Left lung (tissue), 10 donors: ENCODE results near the gene RAP1B. TPM values are rescaled to one million over a fixed set of nuclear protein-coding genes. Genes with fewer than 3 reads are reported as not detected.

Experiments
- ATAC-seq: fragments of 200-7000 bp; cut with Tn5 transposase; one replicate; pipeline ENCODE4 v1.9.1; 2020; ENCODE audit warnings: moderate library complexity
- DNase-seq, 4 donors: peaks; one replicate each; pipeline ENCODE4 v3.0.0-alpha.2; 2013 to 2020
- H3K27ac ChIP-seq, 2 donors: fragments of 200-600 bp; sonication (generic) in 1 of 2; one replicate each; pipeline versions ENCODE4 v1.5.0 to v1.8.0; 2020 to 2021
- H3K27me3 ChIP-seq, 2 donors: fragments of 200-600 bp; sonication (generic) in 1 of 2; one replicate each; pipeline versions ENCODE4 v1.5.0 to v1.8.0; 2020 to 2021
- H3K36me3 ChIP-seq, 2 donors: fragments of 200-600 bp; sonication (generic) in 1 of 2; one replicate each; pipeline versions ENCODE4 v1.5.0 to v1.8.0; 2020 to 2021
- H3K4me1 ChIP-seq, 2 donors: fragments of 200-600 bp; one replicate each; pipeline ENCODE4 v1.8.0; 2021
- H3K4me3 ChIP-seq, 2 donors: fragments of 200-600 bp; sonication (generic) in 1 of 2; one replicate each; pipeline versions ENCODE4 v1.5.0 to v1.8.0; 2020 to 2021; ENCODE audit warnings: mild to moderate bottlenecking in 1 of 2
- H3K9me3 ChIP-seq, 2 donors: fragments of 200-600 bp; sonication (generic) in 1 of 2; one replicate each; pipeline versions ENCODE4 v1.5.0 to v1.8.0; 2020 to 2021
- intact Hi-C, 2 donors: fragments of 100-400 bp; cut with DNase I; formaldehyde crosslinking; loops; one replicate each; pipeline versions ENCODE4 v1.11.2 to v1.14.2; 2022
- polyA plus RNA-seq, 6 donors: library from polyadenylated mRNA; unstranded; fragments of 120-200 nt; gene quantifications; one replicate each; pipeline ENCODE4 v1.2.1, GENCODE V29; 2013; ENCODE audit not compliant: insufficient read length in 6 of 6
- total RNA-seq, 2 donors: library from RNA; stranded (reverse); fragmentation: NEBNext Ultra II Directional; extraction: Animal tissue kit (Norgen Biotek cat#: 25700); gene quantifications; one replicate each; pipeline ENCODE4 v1.2.1, GENCODE V29; 2021
- TF ChIP-seq, protein P1 (sequence below), 2 donors: fragments of 200-600 bp; sonication (generic) in 1 of 2; IDR thresholded peaks; one replicate each; pipeline versions ENCODE4 v1.5.0 to v1.8.0; 2021; ENCODE audit warnings: antibody characterized with exemption in 2 of 2
- donor health status: DM: no; HTN: yes; CAD: no.
- donor health status: DM: no; HTN: no; CAD: no.

Gene RAP1B
- total and polyA plus RNA-seq, 8 donors: 137 to 211 (median 183) TPM

GRCh38 chr12:68589194-68589593, 21.5 kb upstream of the RAP1B start:
- Histone ChIP-seq H3K27me3 (no peaks in the 10 kb centered on the region), H3K9me3 (peaks cover 0 to 36% of the 10 kb centered on the region in 2 donors), H3K36me3 (no peaks in the 10 kb centered on the region), H3K4me3 (no peak overlapping the region), H3K4me1 (no peaks in the 10 kb centered on the region), H3K27ac (no peak overlapping the region)
- no peak for ATAC-seq
- TF ChIP-seq, protein P1, sequence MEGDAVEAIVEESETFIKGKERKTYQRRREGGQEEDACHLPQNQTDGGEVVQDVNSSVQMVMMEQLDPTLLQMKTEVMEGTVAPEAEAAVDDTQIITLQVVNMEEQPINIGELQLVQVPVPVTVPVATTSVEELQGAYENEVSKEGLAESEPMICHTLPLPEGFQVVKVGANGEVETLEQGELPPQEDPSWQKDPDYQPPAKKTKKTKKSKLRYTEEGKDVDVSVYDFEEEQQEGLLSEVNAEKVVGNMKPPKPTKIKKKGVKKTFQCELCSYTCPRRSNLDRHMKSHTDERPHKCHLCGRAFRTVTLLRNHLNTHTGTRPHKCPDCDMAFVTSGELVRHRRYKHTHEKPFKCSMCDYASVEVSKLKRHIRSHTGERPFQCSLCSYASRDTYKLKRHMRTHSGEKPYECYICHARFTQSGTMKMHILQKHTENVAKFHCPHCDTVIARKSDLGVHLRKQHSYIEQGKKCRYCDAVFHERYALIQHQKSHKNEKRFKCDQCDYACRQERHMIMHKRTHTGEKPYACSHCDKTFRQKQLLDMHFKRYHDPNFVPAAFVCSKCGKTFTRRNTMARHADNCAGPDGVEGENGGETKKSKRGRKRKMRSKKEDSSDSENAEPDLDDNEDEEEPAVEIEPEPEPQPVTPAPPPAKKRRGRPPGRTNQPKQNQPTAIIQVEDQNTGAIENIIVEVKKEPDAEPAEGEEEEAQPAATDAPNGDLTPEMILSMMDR (IDR thresholded peaks at IDR 0.05): no peak
- DNase-seq: no peak
- intact Hi-C loops: no loop called here

- intact Hi-C loops: no loop called here
- H3K4me3 ChIP-seq: no peak overlapping the region
- no peaks in the 10 kb centered on the region for H3K4me1 ChIP-seq
- no peaks in the 10 kb centered on the region for H3K36me3 ChIP-seq
- H3K27ac ChIP-seq: no peak overlapping the region
- peaks cover 0 to 36% of the 10 kb centered on the region in 2 donors for H3K9me3 ChIP-seq
- DNase-seq (no peak), ATAC-seq (no peak)
- TF ChIP-seq, protein P1 (IDR thresholded peaks at IDR 0.05): no peak
- no peaks in the 10 kb centered on the region for H3K27me3 ChIP-seq
Observed at GRCh38 chr12:68591734-68592418, 18.8 kb upstream of the RAP1B start.

DNA sequence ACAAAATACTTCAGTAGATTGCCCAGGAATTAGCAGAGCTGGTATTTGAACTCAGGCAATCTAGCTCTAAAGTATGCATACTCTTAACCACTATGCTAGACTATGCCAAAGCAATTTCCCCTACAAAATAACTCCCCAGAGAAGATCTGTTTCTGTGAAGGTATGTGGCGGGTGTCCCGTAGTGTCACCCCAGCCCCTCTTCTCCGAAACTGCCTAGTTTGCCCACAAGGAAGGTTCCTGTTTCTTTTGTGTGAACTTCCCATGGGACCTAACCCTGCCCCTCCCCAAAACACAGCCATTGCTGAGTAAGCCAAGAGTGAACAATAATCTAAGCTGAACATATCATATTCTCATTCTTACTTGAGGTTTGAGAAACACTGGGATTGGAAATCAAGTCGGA, 15.5 kb upstream of the RAP1B start:
- H3K27ac ChIP-seq: no peak overlapping the region
- TF ChIP-seq, protein P1 (IDR thresholded peaks at IDR 0.05): no peak
- H3K27me3 ChIP-seq: no peaks in the 10 kb centered on the region
- H3K4me3 ChIP-seq: no peak overlapping the region
- no peaks in the 10 kb centered on the region for H3K36me3 ChIP-seq
- ATAC-seq (no peak), DNase-seq (no peak)
- H3K9me3 ChIP-seq: peaks cover 0 to 21% of the 10 kb centered on the region in 2 donors
- intact Hi-C loops: no loop called here
- no peaks in the 10 kb centered on the region for H3K4me1 ChIP-seq

- Histone ChIP-seq H3K27ac (no peak overlapping the region), H3K36me3 (no peaks in the 10 kb centered on the region), H3K9me3 (no peaks in the 10 kb centered on the region), H3K4me3 (no peak overlapping the region), H3K27me3 (no peaks in the 10 kb centered on the region), H3K4me1 (peaks cover 0 to 9% of the 10 kb centered on the region in 2 donors)
- DNase-seq (no peak), ATAC-seq (no peak)
- TF ChIP-seq, protein P1 (IDR thresholded peaks at IDR 0.05): no peak
- intact Hi-C loops: no loop called here
Observed at GRCh38 chr12:68601767-68602166, 8.9 kb upstream of the RAP1B start.

DNA sequence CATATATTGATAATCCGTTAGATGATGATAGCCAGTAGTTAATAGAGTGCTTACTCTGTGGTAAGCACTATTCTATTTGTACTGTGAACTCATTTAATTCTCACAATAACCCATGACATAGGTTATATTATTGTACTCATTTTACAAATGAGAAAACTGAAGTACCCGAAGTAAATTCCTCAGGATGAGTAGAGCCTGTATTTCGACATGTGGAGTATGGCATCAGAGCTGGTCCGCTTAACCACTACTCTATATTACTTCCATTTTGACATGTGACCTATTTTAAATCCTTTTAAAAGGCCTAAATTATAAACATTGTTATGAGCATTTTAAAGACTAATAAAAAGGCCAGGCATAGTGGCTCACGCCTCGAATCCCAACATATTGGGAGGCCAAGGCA, 8.0 kb upstream of the RAP1B start:
- DNase-seq (no peak), ATAC-seq (no peak)
- TF ChIP-seq, protein P1 (IDR thresholded peaks at IDR 0.05): no peak
- H3K4me1 ChIP-seq: peaks cover 0 to 9% of the 10 kb centered on the region in 2 donors
- intact Hi-C loops: no loop called here
- no peaks in the 10 kb centered on the region for H3K36me3 ChIP-seq
- no peak overlapping the region for H3K4me3 ChIP-seq
- no peaks in the 10 kb centered on the region for H3K9me3 ChIP-seq
- no peaks in the 10 kb centered on the region for H3K27me3 ChIP-seq
- no peak overlapping the region for H3K27ac ChIP-seq
